Epithelial cell of esophagus (primary cell): ENCODE measurements around the gene NEK5.

Experiments used
- DNase-seq: peaks from one replicate; pipeline ENCODE4 v3.0.0; 2010; ENCODE audit warnings: low read depth
- H3K4me3 ChIP-seq: 2 replicates; pipeline ENCODE4 v1.5.1; 2011; ENCODE audit warnings: mild to moderate bottlenecking, low read length, control low read depth
- CTCF ChIP-seq: IDR thresholded peaks from 2 replicates; pipeline ENCODE4 v1.5.1; 2011; ENCODE audit warnings: low read depth, mild to moderate bottlenecking, low read length, control low read depth, inconsistent platforms; ENCODE audit not compliant: insufficient read depth; ENCODE audit errors: missing control alignments

NEK5 gene

DNA sequence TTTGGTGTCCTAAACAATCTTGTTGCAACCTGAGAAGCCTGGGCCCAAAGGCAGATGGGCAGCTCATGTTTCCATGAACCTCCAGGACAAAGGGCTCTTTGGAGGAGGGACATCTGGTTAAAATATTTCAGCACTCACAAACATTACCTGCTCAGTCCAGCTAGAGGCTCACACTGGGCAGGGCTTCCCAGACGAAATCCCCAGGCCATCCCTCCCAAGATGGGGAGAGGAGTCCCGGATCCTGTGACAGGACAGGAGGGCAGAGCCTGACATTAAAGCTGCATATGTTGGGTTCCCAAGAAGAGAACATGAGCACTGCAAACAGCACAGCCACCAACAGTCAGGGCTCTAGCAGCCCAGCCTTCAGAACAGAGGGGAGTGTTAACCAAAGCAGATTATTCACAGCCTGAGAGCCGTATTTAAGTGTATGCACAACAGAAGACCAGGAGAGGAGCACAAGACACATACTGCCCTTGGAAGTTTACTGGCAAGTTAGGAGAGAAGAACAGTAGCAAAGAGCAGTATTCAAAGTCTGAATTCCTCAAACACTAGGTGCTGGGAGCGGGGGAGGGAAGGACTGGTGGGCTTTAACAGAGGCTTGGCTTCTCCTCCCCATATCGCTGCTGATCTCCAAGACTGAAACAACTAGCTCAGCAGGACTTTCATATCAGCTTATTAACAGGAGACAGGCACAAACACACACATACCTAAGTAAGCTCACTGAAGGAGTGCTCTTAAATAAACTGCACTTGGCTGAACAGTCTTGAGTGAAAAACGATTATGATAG lies 130.0 kb downstream of the NEK5 start:
- DNase-seq, result no peak
- no peak overlapping the region for H3K4me3 ChIP-seq
- no peak for TF ChIP-seq CTCF

DNA sequence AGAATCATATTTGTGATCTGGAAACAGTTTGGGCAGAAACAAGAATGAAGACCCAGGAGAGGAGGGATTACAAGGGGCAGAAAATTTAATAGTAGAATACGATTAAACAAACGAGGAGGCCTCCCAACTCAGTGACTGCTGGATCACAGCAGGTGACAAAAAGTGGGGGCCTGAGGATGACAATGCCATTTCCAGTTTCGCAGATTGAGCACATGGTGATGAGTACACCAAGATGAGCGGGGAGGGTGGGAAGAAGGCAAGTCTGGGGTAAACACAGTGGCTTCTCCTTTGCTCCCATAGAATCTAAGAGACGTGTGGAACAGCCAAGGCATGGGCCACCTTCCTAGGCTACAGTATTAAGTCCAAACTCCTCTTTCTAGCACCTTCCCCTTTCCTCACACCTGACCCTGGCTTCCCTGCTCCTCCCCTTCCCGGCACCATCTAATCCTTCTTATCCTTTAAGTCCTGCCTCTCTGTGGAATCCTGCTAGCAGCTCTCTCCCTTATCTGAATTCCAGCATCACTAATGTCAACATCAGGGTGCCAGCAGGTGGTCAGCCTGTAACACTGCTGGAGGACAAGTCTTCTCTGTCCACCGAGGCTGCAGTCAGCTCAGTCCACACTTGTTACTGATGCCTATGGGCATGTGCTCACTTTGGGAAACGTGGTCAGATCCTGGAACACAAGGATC lies 131.1 kb downstream of the NEK5 start:
- DNase-seq, result no peak
- TF ChIP-seq CTCF, result no peak
- no peak overlapping the region for H3K4me3 ChIP-seq

- no peak for DNase-seq
- no peak overlapping the region for H3K4me3 ChIP-seq
- no peak for TF ChIP-seq CTCF
Measured at GRCh38 chr13:51997186-51997585, 131.7 kb downstream of the NEK5 start.

- no peak for DNase-seq
- no peak for TF ChIP-seq CTCF
- no peak overlapping the region for H3K4me3 ChIP-seq
Measured at GRCh38 chr13:51996641-51997040, 132.2 kb downstream of the NEK5 start.

DNA sequence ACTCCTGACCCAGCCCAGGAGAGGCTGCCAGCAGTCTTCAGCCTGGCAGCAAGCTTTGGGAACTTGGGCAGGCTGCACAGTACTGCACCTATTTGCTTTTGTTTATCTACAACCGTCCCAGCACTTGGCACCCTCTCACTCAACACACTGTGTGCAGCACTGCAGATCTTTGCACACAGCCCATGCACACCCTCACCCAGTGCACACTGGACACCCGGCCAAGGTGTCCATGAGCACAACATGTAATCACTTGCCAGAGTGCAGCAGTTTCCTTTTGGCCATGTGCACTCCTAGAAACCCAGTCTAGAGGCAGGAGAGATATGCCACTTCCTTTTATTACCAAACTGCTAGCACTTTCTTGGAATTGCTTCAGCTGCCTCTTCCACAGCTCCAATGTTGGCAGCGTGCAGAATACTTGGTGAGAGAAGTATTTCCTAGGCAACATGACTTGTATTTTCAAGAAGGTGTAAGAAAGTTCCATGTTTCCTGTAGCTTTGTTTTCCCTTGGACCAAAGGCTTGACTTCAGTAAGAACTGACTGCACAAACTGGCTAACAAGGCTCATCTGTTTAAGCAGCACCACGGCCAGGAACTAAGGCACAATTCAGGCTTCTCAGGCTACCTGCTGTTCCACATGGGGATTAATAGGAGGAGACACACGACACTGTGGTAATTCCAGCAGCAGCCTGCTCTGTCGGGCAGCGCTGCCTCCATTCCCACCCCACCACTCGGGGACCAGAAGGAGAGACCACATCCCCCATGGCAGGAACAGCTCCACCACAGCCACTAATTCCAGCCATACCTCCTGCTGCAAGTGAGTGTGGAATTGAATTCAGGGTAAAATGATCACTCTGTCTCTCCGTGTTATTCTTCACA lies 133.0 kb downstream of the NEK5 start:
- peak; percentile 25 for DNase-seq
- no peak overlapping the region for H3K4me3 ChIP-seq
- peak; percentile 21 for TF ChIP-seq CTCF

GRCh38 chr13:51993713-51994112 lies 135.2 kb downstream of the NEK5 start:
- no peak overlapping the region for H3K4me3 ChIP-seq
- no peak for TF ChIP-seq CTCF
- no peak for DNase-seq
